Parathyroid adenoma (tissue), 2 donors: ENCODE data around the gene ANP32D.
"Not testable (repeated sequence)": the region's sequence is repeated elsewhere in the genome, so short reads cannot be mapped to it uniquely, and the experiment has no call there.

ENCODE experiments used
- H2AFZ ChIP-seq: fragments of 300-600 bp; sonication (generic); one replicate; pipeline ENCODE4 v1.7.0; 2017; ENCODE audit warnings: antibody characterized with exemption, mild to moderate bottlenecking
- H3K27ac ChIP-seq: fragments of 300-600 bp; sonication (generic); one replicate; pipeline ENCODE4 v1.7.0; 2017
- H3K27me3 ChIP-seq: fragments of 300-600 bp; sonication (generic); one replicate; pipeline ENCODE4 v1.7.0; 2017; ENCODE audit warnings: low read length; ENCODE audit not compliant: control insufficient read depth, insufficient read depth
- H3K36me3 ChIP-seq: fragments of 300-600 bp; sonication (generic); one replicate; pipeline ENCODE4 v1.7.0; 2017; ENCODE audit warnings: low read length; ENCODE audit not compliant: control insufficient read depth, insufficient read depth
- H3K4me1 ChIP-seq: fragments of 300-600 bp; sonication (generic); one replicate; pipeline ENCODE4 v1.7.0; 2017; ENCODE audit warnings: control low read depth
- H3K4me2 ChIP-seq: fragments of 300-600 bp; sonication (generic); one replicate; pipeline ENCODE4 v1.7.0; 2017; ENCODE audit warnings: low read length
- H3K4me3 ChIP-seq: fragments of 300-600 bp; sonication (generic); one replicate; pipeline ENCODE4 v1.7.0; 2017; ENCODE audit warnings: low read depth, low read length
- H3K79me2 ChIP-seq: fragments of 300-600 bp; sonication (generic); one replicate; pipeline ENCODE4 v1.7.0; 2017; ENCODE audit warnings: control low read depth
- H3K9ac ChIP-seq: fragments of 300-600 bp; sonication (generic); one replicate; pipeline ENCODE4 v1.7.0; 2017; ENCODE audit warnings: mild to moderate bottlenecking
- H3K9me3 ChIP-seq: fragments of 300-600 bp; sonication (generic); one replicate; pipeline ENCODE4 v1.7.0; 2017; ENCODE audit warnings: low read length; ENCODE audit not compliant: control insufficient read depth
- TF ChIP-seq, protein P1 (sequence below): fragments of 300-600 bp; sonication (generic); IDR thresholded peaks from one replicate; pipeline ENCODE4 v1.7.0; 2017; ENCODE audit warnings: antibody characterized with exemption, mild to moderate bottlenecking
- donor health status: primary hyperparathyroidism.

Gene ANP32D

DNA sequence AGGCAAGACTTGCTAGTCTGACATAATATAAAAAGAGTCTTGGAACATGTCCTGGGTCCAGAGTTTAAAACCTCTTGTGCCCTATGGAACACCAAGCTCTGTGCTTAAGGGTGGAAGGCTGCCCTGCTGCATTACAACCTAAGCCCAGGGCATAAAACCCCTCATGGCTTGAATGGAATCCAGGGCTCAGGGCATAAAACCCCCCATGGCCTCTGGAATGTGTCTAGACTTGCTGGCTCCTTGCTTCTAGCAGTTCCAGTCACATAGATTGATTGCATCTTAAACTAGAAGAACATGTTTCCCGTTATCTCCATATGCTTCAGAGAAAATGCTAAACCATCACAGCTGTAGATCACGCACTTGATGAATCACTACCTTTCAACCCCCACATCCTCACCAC, 34.5 kb downstream of the ANP32D start:
- H3K9me3 ChIP-seq, H3K9ac ChIP-seq, H3K27me3 ChIP-seq, H3K27ac ChIP-seq, H2AFZ ChIP-seq, H3K4me2 ChIP-seq, H3K4me3 ChIP-seq, H3K4me1 ChIP-seq, H3K79me2 ChIP-seq, H3K36me3 ChIP-seq: not testable (repeated sequence)

DNA sequence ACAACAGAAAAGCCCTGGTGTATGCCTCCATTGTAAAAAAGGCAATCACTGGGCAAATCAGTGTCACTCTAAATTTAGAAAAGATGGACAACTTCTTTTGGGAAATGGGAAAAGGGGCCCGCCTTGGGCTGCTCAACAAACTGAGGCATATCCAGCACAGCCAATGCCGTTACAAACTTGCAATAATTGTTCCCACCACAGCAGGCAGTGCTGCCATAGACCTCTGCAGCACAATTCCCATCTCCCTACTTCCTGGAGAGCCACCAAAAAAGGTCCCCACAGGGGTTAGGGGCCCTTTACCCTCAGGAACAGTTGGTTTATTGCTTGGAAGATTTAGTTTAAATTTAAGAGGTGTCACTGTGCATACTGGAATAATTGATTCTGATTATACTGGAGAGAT, 36.6 kb downstream of the ANP32D start:
- Histone ChIP-seq H3K36me3 (no peaks in the 10 kb centered on the region), H3K9ac (no peak overlapping the region), H3K79me2 (no peaks in the 10 kb centered on the region), H3K27me3 (no peaks in the 10 kb centered on the region), H3K4me2 (no peak overlapping the region), H3K4me1 (no peaks in the 10 kb centered on the region), H2AFZ (no peak overlapping the region), H3K4me3 (no peak overlapping the region), H3K9me3 (no peaks in the 10 kb centered on the region), H3K27ac (no peak overlapping the region)
- TF ChIP-seq, protein P1, sequence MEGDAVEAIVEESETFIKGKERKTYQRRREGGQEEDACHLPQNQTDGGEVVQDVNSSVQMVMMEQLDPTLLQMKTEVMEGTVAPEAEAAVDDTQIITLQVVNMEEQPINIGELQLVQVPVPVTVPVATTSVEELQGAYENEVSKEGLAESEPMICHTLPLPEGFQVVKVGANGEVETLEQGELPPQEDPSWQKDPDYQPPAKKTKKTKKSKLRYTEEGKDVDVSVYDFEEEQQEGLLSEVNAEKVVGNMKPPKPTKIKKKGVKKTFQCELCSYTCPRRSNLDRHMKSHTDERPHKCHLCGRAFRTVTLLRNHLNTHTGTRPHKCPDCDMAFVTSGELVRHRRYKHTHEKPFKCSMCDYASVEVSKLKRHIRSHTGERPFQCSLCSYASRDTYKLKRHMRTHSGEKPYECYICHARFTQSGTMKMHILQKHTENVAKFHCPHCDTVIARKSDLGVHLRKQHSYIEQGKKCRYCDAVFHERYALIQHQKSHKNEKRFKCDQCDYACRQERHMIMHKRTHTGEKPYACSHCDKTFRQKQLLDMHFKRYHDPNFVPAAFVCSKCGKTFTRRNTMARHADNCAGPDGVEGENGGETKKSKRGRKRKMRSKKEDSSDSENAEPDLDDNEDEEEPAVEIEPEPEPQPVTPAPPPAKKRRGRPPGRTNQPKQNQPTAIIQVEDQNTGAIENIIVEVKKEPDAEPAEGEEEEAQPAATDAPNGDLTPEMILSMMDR, result no peak

DNA sequence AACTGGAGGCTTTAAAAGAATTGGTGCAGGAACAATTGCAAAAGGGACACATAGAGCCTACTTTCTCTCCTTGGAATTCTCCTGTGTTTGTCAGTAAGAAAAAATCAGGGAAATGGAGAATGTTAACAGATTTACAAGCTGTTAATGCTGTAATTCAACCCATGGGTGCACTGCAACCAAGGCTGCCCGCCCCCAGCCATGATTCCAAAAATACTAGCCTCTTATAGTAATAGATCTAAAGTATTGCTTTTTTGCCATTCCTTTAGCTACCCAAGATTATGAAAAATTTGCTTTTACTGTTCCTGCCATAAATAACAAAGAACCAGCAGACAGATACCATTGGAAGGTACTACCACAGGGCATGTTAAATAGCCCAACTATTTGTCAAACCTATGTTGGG, 37.8 kb downstream of the ANP32D start:
- no peaks in the 10 kb centered on the region for H3K4me1 ChIP-seq
- no peaks in the 10 kb centered on the region for H3K27me3 ChIP-seq
- no peak overlapping the region for H3K27ac ChIP-seq
- H3K79me2 ChIP-seq, result no peaks in the 10 kb centered on the region
- H3K4me3 ChIP-seq, result no peak overlapping the region
- TF ChIP-seq, protein P1, result no peak
- no peak overlapping the region for H3K4me2 ChIP-seq
- H3K36me3 ChIP-seq, result no peaks in the 10 kb centered on the region
- no peaks in the 10 kb centered on the region for H3K9me3 ChIP-seq
- H3K9ac ChIP-seq, result no peak overlapping the region
- no peak overlapping the region for H2AFZ ChIP-seq

DNA sequence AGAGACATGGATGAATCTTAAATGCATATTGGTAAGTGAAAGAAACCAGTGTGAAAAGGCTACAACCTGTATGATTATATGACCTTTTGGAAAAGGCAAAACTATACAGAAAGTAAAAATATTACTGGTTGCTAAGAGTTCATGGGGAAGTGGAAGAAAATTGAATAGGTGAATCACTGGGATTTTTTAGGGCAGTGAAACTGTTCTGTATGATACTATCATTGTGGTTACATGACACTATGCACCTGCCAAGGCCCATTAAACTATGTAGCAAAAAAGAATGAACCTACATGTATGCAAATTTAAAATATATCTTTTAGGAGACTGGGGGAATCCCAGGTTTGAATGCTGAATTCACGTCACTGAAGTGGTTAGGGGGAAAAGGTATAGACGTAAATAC, 40.5 kb downstream of the ANP32D start:
- H3K9ac ChIP-seq, result no peak overlapping the region
- H3K4me1 ChIP-seq, result no peaks in the 10 kb centered on the region
- H3K27me3 ChIP-seq, result no peaks in the 10 kb centered on the region
- no peaks in the 10 kb centered on the region for H3K9me3 ChIP-seq
- H3K4me3 ChIP-seq, result no peak overlapping the region
- H2AFZ ChIP-seq, result no peak overlapping the region
- no peaks in the 10 kb centered on the region for H3K36me3 ChIP-seq
- TF ChIP-seq, protein P1, result no peak
- no peak overlapping the region for H3K4me2 ChIP-seq
- no peak overlapping the region for H3K27ac ChIP-seq
- no peaks in the 10 kb centered on the region for H3K79me2 ChIP-seq

DNA sequence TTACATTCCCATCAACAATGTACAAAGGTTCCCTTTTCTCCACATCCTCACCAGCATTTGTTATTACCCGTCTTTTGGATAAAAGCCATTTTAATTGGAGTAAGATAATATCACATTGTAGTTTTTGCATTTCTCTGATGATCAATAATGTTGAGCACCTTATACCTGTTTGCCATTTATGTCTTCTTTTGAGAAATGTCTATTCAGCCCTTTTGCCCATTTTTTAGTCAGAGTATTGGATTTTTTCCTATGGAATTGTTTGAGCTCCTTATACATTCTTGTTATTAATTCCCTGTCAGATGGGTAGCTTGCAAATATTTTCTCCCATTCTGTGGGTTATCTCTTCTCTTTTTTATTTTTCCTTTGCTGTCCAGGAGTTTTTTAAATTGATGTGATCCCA, 42.4 kb downstream of the ANP32D start:
- Histone ChIP-seq H2AFZ (no peak overlapping the region), H3K27me3 (no peaks in the 10 kb centered on the region)
- TF ChIP-seq, protein P1, result no peak

DNA sequence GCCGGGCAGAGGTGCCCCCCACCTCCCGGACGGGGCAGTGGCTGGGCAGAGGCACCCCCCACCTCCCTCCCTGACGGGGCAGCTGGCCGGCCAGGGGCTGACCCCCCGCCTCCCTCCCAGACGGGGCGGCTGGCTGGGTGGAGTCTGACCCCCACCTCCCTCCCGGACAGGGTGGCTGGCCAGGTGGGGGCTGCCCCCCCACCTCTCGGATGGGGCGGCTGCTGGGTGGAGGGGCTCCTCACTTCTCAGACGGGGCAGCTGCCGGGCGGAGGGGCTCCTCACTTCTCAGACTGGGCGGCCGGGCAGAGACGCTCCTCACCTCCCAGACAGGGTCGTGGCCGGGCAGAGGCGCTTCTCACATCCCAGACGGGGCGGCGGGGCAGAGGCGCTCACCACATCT, 48.0 kb downstream of the ANP32D start:
- H3K4me2 ChIP-seq, H3K9ac ChIP-seq, H3K79me2 ChIP-seq: not testable (repeated sequence)

More for the DNA sequence above, 42.4 kb downstream of the ANP32D start:
- Histone ChIP-seq H3K4me3 (no peak overlapping the region), H3K4me1 (no peaks in the 10 kb centered on the region), H3K36me3 (no peaks in the 10 kb centered on the region), H3K79me2 (no peaks in the 10 kb centered on the region), H3K4me2 (no peak overlapping the region), H3K27ac (no peak overlapping the region), H3K9me3 (no peaks in the 10 kb centered on the region), H3K9ac (no peak overlapping the region)

More for the DNA sequence above, 48.0 kb downstream of the ANP32D start:
- H3K4me3 ChIP-seq, H3K27ac ChIP-seq, H2AFZ ChIP-seq, H3K27me3 ChIP-seq, H3K36me3 ChIP-seq, H3K9me3 ChIP-seq, H3K4me1 ChIP-seq: not testable (repeated sequence)
